Measurements from ENCODE around the gene HYCC1. TPM values are rescaled to one million over a fixed set of nuclear protein-coding genes. Genes with fewer than 3 reads are reported as not detected.

The HYCC1 gene
- total and polyA plus RNA-seq, 9 of the 15 experiments (the other 6 are each of a cell fraction or from before 2014, with no cell fraction given), result 11.2 to 40.6 (median 37.9) TPM

DNA sequence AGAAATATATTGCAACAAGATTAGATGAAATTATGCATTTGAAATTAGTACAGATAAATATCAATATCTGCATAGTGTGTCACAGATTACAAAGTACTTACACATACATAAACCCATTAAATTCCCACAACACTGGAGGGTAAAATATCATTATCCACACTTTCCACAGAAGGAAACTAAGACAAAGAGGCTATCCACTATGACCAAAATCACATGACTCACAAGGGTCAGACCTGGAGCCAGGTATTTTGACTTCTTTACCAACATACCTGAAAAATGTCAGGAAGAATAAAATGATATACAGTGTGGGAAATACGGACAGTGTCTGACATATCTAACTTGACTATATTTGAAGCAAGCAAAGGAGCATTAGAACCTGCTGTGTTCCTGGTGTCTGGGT, 34.1 kb downstream of the HYCC1 start:
- no peak for DNase-seq (ENCODE audit: extremely low read depth in 1 of 4, low spot score in 3 of 4)
- TF ChIP-seq, protein P1, sequence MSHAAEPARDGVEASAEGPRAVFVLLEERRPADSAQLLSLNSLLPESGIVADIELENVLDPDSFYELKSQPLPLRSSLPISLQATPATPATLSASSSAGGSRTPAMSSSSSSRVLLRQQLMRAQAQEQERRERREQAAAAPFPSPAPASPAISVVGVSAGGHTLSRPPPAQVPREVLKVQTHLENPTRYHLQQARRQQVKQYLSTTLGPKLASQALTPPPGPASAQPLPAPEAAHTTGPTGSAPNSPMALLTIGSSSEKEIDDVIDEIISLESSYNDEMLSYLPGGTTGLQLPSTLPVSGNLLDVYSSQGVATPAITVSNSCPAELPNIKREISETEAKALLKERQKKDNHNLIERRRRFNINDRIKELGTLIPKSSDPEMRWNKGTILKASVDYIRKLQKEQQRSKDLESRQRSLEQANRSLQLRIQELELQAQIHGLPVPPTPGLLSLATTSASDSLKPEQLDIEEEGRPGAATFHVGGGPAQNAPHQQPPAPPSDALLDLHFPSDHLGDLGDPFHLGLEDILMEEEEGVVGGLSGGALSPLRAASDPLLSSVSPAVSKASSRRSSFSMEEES (CRISPR knock-in tag; IDR thresholded peaks at IDR 0.05), result peak; percentile 46; the same call in 1 of the 2 replicates
- TF ChIP-seq RNF219 (CRISPR knock-in tag; IDR thresholded peaks at IDR 0.05), result no peak
- peaks cover 32% of the 10 kb centered on the region; the same call in 2 of the 3 replicates for H3K36me3 ChIP-seq (ENCODE audit: control insufficient read depth, insufficient read depth, low read length)
- intact Hi-C loops (cut with micrococcal nuclease), result loop anchor here (1.0 kb wide), 1 partner anchor 75 kb away; no protein-coding TSS in a partner anchor
- no peak overlapping the region for H3K4me3 ChIP-seq
- POLR2A ChIA-PET, result interaction anchor here (0.7 kb wide), 1 partner anchor 9 kb away, joined by 3 read pairs; no protein-coding TSS in a partner anchor
- CTCF ChIA-PET (ENCODE audit: low intra/inter-chr PET ratio), result no interaction called here
- in situ Hi-C loops (cut with MboI), result no loop called here
- H4K20me1 ChIP-seq (replicated peaks; ENCODE audit: control insufficient read depth, insufficient read depth, low read length), result no peaks in the 10 kb centered on the region
- ATAC-seq, result no peak
- H3K27ac ChIP-seq (ENCODE audit: extremely low read depth, low read depth, low read length), result no peak overlapping the region
- H3K79me2 ChIP-seq (ENCODE audit: control insufficient read depth, insufficient read depth, low read length), result no peaks in the 10 kb centered on the region
- H3K9me1 ChIP-seq (ENCODE audit: control insufficient read depth, insufficient read depth, low read length), result no peaks in the 10 kb centered on the region
- H3K27me3 ChIP-seq (ENCODE audit: control insufficient read depth in 2 of 2, insufficient read depth in 2 of 2, low read length in 2 of 2), result no peaks in the 10 kb centered on the region
- no peak overlapping the region for H3K4me2 ChIP-seq (ENCODE audit: insufficient read depth, low read length)
- BruUV-seq (replicated peaks), result no TSS peak
- no peak overlapping the region for H2AFZ ChIP-seq (ENCODE audit: low read depth, low read length)
- no peaks in the 10 kb centered on the region for H3K9me3 ChIP-seq (replicated peaks; ENCODE audit: control insufficient read depth, insufficient read depth, low read depth, low read length)
- WGBS (ENCODE audit: insufficient coverage, low coverage, missing lambda C conversion rate), result 82% methylated on average over 1 of the region's 1 CpG
- peaks cover 0 to 2% of the 10 kb centered on the region in 2 experiments; a peak in 1 of 5 replicates for H3K4me1 ChIP-seq (replicated peaks in 1 of 2; ENCODE audit: control insufficient read depth in 2 of 2, insufficient read depth in 2 of 2, low read length in 2 of 2)
- no peak for FAIRE-seq
- H3K9ac ChIP-seq (ENCODE audit: insufficient read depth in 1 of 2, low read depth in 2 of 2, low read length in 2 of 2), result no peak overlapping the region

Data from K562 (cell line).